ENCODE data around the gene TEX53.

Gene TEX53

GRCh38 chr9:114666851-114667250 lies 9.2 kb upstream of the TEX53 start:
- no peaks in the 10 kb centered on the region for H3K36me3 ChIP-seq (ENCODE audit: insufficient read depth, low read length)
- no peak overlapping the region for H3K4me3 ChIP-seq (ENCODE audit: low read depth, low read length)
- 0 out of 2 replicates have a peak, but pooled peaks cover under 1% of the 10 kb centered on the region for H3K27me3 ChIP-seq (ENCODE audit: insufficient read depth, low read length)
- H2AFZ ChIP-seq (ENCODE audit: low read length, unreplicated experiment) = no peak overlapping the region
- no peaks in the 10 kb centered on the region for H3K79me2 ChIP-seq (ENCODE audit: control insufficient read depth, insufficient read depth, low read length, unreplicated experiment)
- H3K4me1 ChIP-seq (ENCODE audit: control insufficient read depth, insufficient read depth, low read length, unreplicated experiment) = no peaks in the 10 kb centered on the region
- no peak overlapping the region for H3K27ac ChIP-seq (ENCODE audit: low read depth, low read length)

- 0 out of 2 replicates have a peak, but pooled peaks cover 5% of the 10 kb centered on the region for H3K27me3 ChIP-seq (ENCODE audit: insufficient read depth, low read length)
- no peak overlapping the region for H3K4me3 ChIP-seq (ENCODE audit: low read depth, low read length)
- H3K27ac ChIP-seq (ENCODE audit: low read depth, low read length) = no peak overlapping the region
- no peaks in the 10 kb centered on the region for H3K36me3 ChIP-seq (ENCODE audit: insufficient read depth, low read length)
- H2AFZ ChIP-seq (ENCODE audit: low read length, unreplicated experiment) = no peak overlapping the region
- H3K79me2 ChIP-seq (ENCODE audit: control insufficient read depth, insufficient read depth, low read length, unreplicated experiment) = no peaks in the 10 kb centered on the region
- no peaks in the 10 kb centered on the region for H3K4me1 ChIP-seq (ENCODE audit: control insufficient read depth, insufficient read depth, low read length, unreplicated experiment)
Observed at GRCh38 chr9:114666401-114666800, 8.8 kb upstream of the TEX53 start.

DNA sequence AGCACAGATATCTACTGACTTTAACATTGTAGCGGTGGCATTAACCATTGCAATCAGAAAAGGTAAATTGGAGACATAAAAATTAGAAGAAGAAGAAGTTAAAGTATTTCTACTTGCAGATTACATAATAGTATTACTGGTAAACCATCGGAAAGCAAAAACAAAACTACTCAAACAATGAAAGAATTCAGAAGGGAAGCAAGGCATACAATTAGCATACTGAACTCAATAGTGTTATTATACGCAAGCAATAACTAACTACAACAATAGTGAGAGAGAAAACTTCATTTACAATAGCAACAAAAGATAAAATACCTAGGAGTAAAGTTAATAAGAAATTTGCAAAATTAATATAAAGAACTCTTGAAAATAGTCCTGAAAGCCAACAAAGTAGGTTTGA lies 6.6 kb upstream of the TEX53 start:
- Histone ChIP-seq H2AFZ (ENCODE audit: low read length, unreplicated experiment) (no peak overlapping the region), H3K79me2 (ENCODE audit: control insufficient read depth, insufficient read depth, low read length, unreplicated experiment) (no peaks in the 10 kb centered on the region), H3K36me3 (ENCODE audit: insufficient read depth, low read length) (no peaks in the 10 kb centered on the region), H3K4me3 (ENCODE audit: low read depth, low read length) (no peak overlapping the region), H3K27me3 (ENCODE audit: insufficient read depth, low read length) (0 out of 2 replicates have a peak, but pooled peaks cover 5% of the 10 kb centered on the region), H3K4me1 (ENCODE audit: control insufficient read depth, insufficient read depth, low read length, unreplicated experiment) (no peaks in the 10 kb centered on the region), H3K27ac (ENCODE audit: low read depth, low read length) (no peak overlapping the region)

- no peak overlapping the region for H3K4me3 ChIP-seq (ENCODE audit: low read depth, low read length)
- no peaks in the 10 kb centered on the region for H3K4me1 ChIP-seq (ENCODE audit: control insufficient read depth, insufficient read depth, low read length, unreplicated experiment)
- H3K27ac ChIP-seq (ENCODE audit: low read depth, low read length) = no peak overlapping the region
- H3K79me2 ChIP-seq (ENCODE audit: control insufficient read depth, insufficient read depth, low read length, unreplicated experiment) = no peaks in the 10 kb centered on the region
- H3K36me3 ChIP-seq (ENCODE audit: insufficient read depth, low read length) = no peaks in the 10 kb centered on the region
- H2AFZ ChIP-seq (ENCODE audit: low read length, unreplicated experiment) = no peak overlapping the region
- H3K27me3 ChIP-seq (ENCODE audit: insufficient read depth, low read length) = 0 out of 2 replicates have a peak, but pooled peaks cover 5% of the 10 kb centered on the region
Observed at GRCh38 chr9:114662081-114662989, 4.7 kb upstream of the TEX53 start.

- Histone ChIP-seq H3K4me1 (ENCODE audit: control insufficient read depth, insufficient read depth, low read length, unreplicated experiment) (peaks cover 11% of the 10 kb centered on the region), H3K27me3 (ENCODE audit: insufficient read depth, low read length) (no peaks in the 10 kb centered on the region), H3K79me2 (ENCODE audit: control insufficient read depth, insufficient read depth, low read length, unreplicated experiment) (no peaks in the 10 kb centered on the region), H3K4me3 (ENCODE audit: low read depth, low read length) (no peak overlapping the region), H3K36me3 (ENCODE audit: insufficient read depth, low read length) (no peaks in the 10 kb centered on the region), H2AFZ (ENCODE audit: low read length, unreplicated experiment) (no peak overlapping the region), H3K27ac (ENCODE audit: low read depth, low read length) (no peak overlapping the region)
Observed at GRCh38 chr9:114656301-114656700, 1.3 kb downstream of the TEX53 start.

DNA sequence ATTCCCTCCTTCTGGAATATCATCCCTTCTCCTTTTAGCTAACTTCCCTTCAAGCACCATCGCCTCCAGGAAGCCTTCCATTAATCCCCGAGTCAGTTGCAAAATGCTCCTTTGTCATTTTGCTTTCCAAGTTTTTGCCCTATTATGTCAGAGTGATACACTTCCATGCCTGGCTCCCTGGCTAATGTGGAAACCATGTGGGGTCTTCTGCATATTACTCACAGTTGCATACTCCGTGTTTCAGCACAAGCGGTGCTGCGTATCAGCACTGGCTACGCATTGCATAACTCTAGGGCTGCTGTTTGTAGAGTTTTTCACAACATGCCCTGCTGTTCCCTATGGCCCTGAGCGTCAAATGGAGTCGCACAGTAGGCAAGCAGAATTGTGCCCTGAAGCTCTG lies 1.9 kb downstream of the TEX53 start:
- Histone ChIP-seq H3K79me2 (ENCODE audit: control insufficient read depth, insufficient read depth, low read length, unreplicated experiment) (no peaks in the 10 kb centered on the region), H2AFZ (ENCODE audit: low read length, unreplicated experiment) (no peak overlapping the region), H3K4me1 (ENCODE audit: control insufficient read depth, insufficient read depth, low read length, unreplicated experiment) (peaks cover 11% of the 10 kb centered on the region), H3K27me3 (ENCODE audit: insufficient read depth, low read length) (no peaks in the 10 kb centered on the region), H3K36me3 (ENCODE audit: insufficient read depth, low read length) (no peaks in the 10 kb centered on the region), H3K4me3 (ENCODE audit: low read depth, low read length) (no peak overlapping the region), H3K27ac (ENCODE audit: low read depth, low read length) (no peak overlapping the region)

GRCh38 chr9:114653556-114654159 lies 3.9 kb downstream of the TEX53 start:
- no peaks in the 10 kb centered on the region for H3K79me2 ChIP-seq (ENCODE audit: control insufficient read depth, insufficient read depth, low read length, unreplicated experiment)
- H3K4me1 ChIP-seq (ENCODE audit: control insufficient read depth, insufficient read depth, low read length, unreplicated experiment) = peaks cover 11% of the 10 kb centered on the region
- no peak overlapping the region for H3K4me3 ChIP-seq (ENCODE audit: low read depth, low read length)
- peak overlapping the region; percentile 56; the same call in 1 of the 2 replicates for H3K27ac ChIP-seq (ENCODE audit: low read depth, low read length)
- no peaks in the 10 kb centered on the region for H3K36me3 ChIP-seq (ENCODE audit: insufficient read depth, low read length)
- H2AFZ ChIP-seq (ENCODE audit: low read length, unreplicated experiment) = peak overlapping the region; percentile 68
- no peaks in the 10 kb centered on the region for H3K27me3 ChIP-seq (ENCODE audit: insufficient read depth, low read length)

GRCh38 chr9:114652776-114653555 lies 4.6 kb downstream of the TEX53 start:
- no peaks in the 10 kb centered on the region for H3K36me3 ChIP-seq (ENCODE audit: insufficient read depth, low read length)
- peak overlapping the region; percentile 56 for H3K27ac ChIP-seq (ENCODE audit: low read depth, low read length)
- no peaks in the 10 kb centered on the region for H3K27me3 ChIP-seq (ENCODE audit: insufficient read depth, low read length)
- H2AFZ ChIP-seq (ENCODE audit: low read length, unreplicated experiment) = peak overlapping the region; percentile 68
- H3K79me2 ChIP-seq (ENCODE audit: control insufficient read depth, insufficient read depth, low read length, unreplicated experiment) = no peaks in the 10 kb centered on the region
- H3K4me1 ChIP-seq (ENCODE audit: control insufficient read depth, insufficient read depth, low read length, unreplicated experiment) = peaks cover 11% of the 10 kb centered on the region
- no peak overlapping the region for H3K4me3 ChIP-seq (ENCODE audit: low read depth, low read length)

GRCh38 chr9:114643896-114644295 lies 13.7 kb downstream of the TEX53 start:
- no peaks in the 10 kb centered on the region for H3K4me1 ChIP-seq (ENCODE audit: control insufficient read depth, insufficient read depth, low read length, unreplicated experiment)
- H3K27me3 ChIP-seq (ENCODE audit: insufficient read depth, low read length) = no peaks in the 10 kb centered on the region
- no peak overlapping the region for H3K27ac ChIP-seq (ENCODE audit: low read depth, low read length)
- H3K79me2 ChIP-seq (ENCODE audit: control insufficient read depth, insufficient read depth, low read length, unreplicated experiment) = no peaks in the 10 kb centered on the region
- H3K36me3 ChIP-seq (ENCODE audit: insufficient read depth, low read length) = peaks cover 17% of the 10 kb centered on the region; the same call in 1 of the 2 replicates
- H3K4me3 ChIP-seq (ENCODE audit: low read depth, low read length) = no peak overlapping the region
- H2AFZ ChIP-seq (ENCODE audit: low read length, unreplicated experiment) = no peak overlapping the region

- Histone ChIP-seq H3K79me2 (ENCODE audit: control insufficient read depth, insufficient read depth, low read length, unreplicated experiment) (no peaks in the 10 kb centered on the region), H3K36me3 (ENCODE audit: insufficient read depth, low read length) (peaks cover 17% of the 10 kb centered on the region; the same call in 1 of the 2 replicates)
Observed at GRCh38 chr9:114643001-114643400, 14.6 kb downstream of the TEX53 start.

More at GRCh38 chr9:114643001-114643400, 14.6 kb downstream of the TEX53 start:
- Histone ChIP-seq H2AFZ (ENCODE audit: low read length, unreplicated experiment) (no peak overlapping the region), H3K27me3 (ENCODE audit: insufficient read depth, low read length) (no peaks in the 10 kb centered on the region), H3K4me1 (ENCODE audit: control insufficient read depth, insufficient read depth, low read length, unreplicated experiment) (no peaks in the 10 kb centered on the region), H3K4me3 (ENCODE audit: low read depth, low read length) (no peak overlapping the region), H3K27ac (ENCODE audit: low read depth, low read length) (no peak overlapping the region)
